ENCODE results near the gene KRTAP9-7. TPM values are rescaled to one million over a fixed set of nuclear protein-coding genes. Genes with fewer than 3 reads are reported as not detected.

KRTAP9-7 gene

DNA sequence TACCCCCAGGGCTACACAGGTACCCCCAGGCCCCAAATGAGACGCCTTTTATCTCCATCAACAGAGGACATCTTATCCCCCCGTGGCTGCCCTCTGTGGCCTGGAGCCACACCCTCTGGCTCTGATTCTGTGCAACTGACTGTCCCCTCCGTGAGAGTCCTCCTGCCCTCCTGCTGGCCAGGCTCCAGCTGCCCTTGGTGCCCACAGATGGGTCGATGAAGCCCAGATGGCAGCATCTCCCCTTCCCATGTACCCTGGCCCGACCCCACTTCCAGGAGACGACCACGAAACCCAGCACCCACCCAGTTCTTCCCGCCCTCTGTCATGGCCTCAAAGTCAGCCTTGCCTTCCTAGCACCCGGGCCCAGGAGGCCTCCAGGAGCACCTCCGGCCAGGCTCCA, 49.6 kb downstream of the KRTAP9-7 start:
- Histone ChIP-seq H3K9me3 (replicated peaks; ENCODE audit: low read length) (no peaks in the 10 kb centered on the region), H3K4me2 (ENCODE audit: low read length) (no peak overlapping the region), H3K4me1 (ENCODE audit: control insufficient read depth, insufficient read depth, low read length) (no peaks in the 10 kb centered on the region), H3K4me3 (ENCODE audit: low read length) (no peak overlapping the region), H3K36me3 (ENCODE audit: insufficient read depth, low read length) (no peaks in the 10 kb centered on the region), H3K9ac (ENCODE audit: low read depth, low read length) (no peak overlapping the region), H3K27me3 (ENCODE audit: control insufficient read depth, insufficient read depth, low read length) (no peaks in the 10 kb centered on the region)

GRCh38 chr17:41325611-41326010, 50.1 kb downstream of the KRTAP9-7 start:
- no peaks in the 10 kb centered on the region for H3K4me1 ChIP-seq (ENCODE audit: control insufficient read depth, insufficient read depth, low read length)

More at GRCh38 chr17:41325611-41326010, 50.1 kb downstream of the KRTAP9-7 start:
- H3K36me3 ChIP-seq (ENCODE audit: insufficient read depth, low read length): no peaks in the 10 kb centered on the region
- no peaks in the 10 kb centered on the region for H3K9me3 ChIP-seq (replicated peaks; ENCODE audit: low read length)
- no peak overlapping the region for H3K9ac ChIP-seq (ENCODE audit: low read depth, low read length)
- no peaks in the 10 kb centered on the region for H3K27me3 ChIP-seq (ENCODE audit: control insufficient read depth, insufficient read depth, low read length)
- H3K4me2 ChIP-seq (ENCODE audit: low read length): no peak overlapping the region
- H3K4me3 ChIP-seq (ENCODE audit: low read length): no peak overlapping the region

Small RNAs within 50 kb of the gene (small RNA-seq; reads per million reads assigned to genes)
- not detected for gene KRTAP9-10P

Measured in skeletal muscle satellite cell (primary cell).